ENCODE results near the gene KCNN1.

KCNN1 gene

DNA sequence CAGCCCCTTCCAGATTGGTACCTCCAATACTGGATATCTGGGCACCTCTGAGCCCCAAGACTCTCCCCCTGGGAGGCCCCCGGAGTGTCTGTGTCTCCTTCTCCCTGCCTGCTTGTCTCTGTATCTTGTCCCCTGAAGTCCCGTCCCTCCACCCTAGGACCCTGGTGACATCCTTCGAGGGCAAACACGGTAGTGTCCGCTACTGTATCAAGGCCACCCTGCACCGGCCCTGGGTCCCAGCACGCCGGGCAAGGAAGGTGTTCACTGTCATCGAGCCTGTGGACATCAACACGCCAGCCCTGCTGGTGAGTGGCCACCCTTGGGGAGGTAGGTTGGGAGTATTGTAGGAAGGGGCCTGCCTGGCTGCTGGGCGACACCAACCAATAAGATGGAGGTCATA is 41.9 kb downstream of the KCNN1 start:
- no peaks in the 10 kb centered on the region; the same call in 1 of the 2 replicates for H3K4me1 ChIP-seq (ENCODE audit: control insufficient read depth, insufficient read depth, low read length)
- H3K27ac ChIP-seq (ENCODE audit: extremely low read depth, low read depth, low read length), result no peak overlapping the region
- H3K4me3 ChIP-seq (ENCODE audit: low read depth, low read length), result no peak overlapping the region
- CTCF ChIA-PET, result interaction anchor here (0.6 to 6.7 kb wide), 2 partner anchors 50 to 70 kb away, joined by 4 to 101 read pairs; no protein-coding TSS in a partner anchor
- H3K36me3 ChIP-seq (ENCODE audit: control insufficient read depth in 2 of 2, insufficient read depth in 1 of 2, low read length in 2 of 2), result peaks cover 0 to 10% of the 10 kb centered on the region in 2 experiments; a peak in 2 of 3 replicates
- H3K9me3 ChIP-seq (ENCODE audit: control insufficient read depth, insufficient read depth, low read depth, low read length), result no peaks in the 10 kb centered on the region
- POLR2A ChIA-PET, result interaction anchor here (1.5 kb wide), 1 partner anchor 15 kb away, joined by 3 read pairs; no protein-coding TSS in a partner anchor
- no peak for TF ChIP-seq ZNF654 (tag by site-specific recombination; IDR thresholded peaks at IDR 0.05; ENCODE audit: low read depth)
- TF ChIP-seq ZNF174 (tag by site-specific recombination; IDR thresholded peaks at IDR 0.05), result no peak
- TF ChIP-seq KLF10 (tag by site-specific recombination; IDR thresholded peaks at IDR 0.05), result no peak
- no peak for TF ChIP-seq GFI1B (tag by site-specific recombination; IDR thresholded peaks at IDR 0.05)
- TF ChIP-seq ZNF544 (tag by site-specific recombination; IDR thresholded peaks at IDR 0.05), result no peak
- no peak for TF ChIP-seq ZNF391 (tag by site-specific recombination; IDR thresholded peaks at IDR 0.05; ENCODE audit: borderline replicate concordance, low read depth)
- no peak for TF ChIP-seq ZNF223 (tag by site-specific recombination; IDR thresholded peaks at IDR 0.05)
- TF ChIP-seq, protein P1, sequence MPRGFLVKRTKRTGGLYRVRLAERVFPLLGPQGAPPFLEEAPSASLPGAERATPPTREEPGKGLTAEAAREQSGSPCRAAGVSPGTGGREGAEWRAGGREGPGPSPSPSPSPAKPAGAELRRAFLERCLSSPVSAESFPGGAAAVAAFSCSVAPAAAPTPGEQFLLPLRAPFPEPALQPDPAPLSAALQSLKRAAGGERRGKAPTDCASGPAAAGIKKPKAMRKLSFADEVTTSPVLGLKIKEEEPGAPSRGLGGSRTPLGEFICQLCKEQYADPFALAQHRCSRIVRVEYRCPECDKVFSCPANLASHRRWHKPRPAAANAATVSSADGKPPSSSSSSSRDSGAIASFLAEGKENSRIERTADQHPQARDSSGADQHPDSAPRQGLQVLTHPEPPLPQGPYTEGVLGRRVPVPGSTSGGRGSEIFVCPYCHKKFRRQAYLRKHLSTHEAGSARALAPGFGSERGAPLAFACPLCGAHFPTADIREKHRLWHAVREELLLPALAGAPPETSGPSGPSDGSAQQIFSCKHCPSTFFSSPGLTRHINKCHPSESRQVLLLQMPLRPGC (tag by site-specific recombination; IDR thresholded peaks at IDR 0.05), result no peak
- TF ChIP-seq SETDB1 (IDR thresholded peaks at IDR 0.05; ENCODE audit: insufficient read length, low read length), result no peak
- TF ChIP-seq, protein P2, sequence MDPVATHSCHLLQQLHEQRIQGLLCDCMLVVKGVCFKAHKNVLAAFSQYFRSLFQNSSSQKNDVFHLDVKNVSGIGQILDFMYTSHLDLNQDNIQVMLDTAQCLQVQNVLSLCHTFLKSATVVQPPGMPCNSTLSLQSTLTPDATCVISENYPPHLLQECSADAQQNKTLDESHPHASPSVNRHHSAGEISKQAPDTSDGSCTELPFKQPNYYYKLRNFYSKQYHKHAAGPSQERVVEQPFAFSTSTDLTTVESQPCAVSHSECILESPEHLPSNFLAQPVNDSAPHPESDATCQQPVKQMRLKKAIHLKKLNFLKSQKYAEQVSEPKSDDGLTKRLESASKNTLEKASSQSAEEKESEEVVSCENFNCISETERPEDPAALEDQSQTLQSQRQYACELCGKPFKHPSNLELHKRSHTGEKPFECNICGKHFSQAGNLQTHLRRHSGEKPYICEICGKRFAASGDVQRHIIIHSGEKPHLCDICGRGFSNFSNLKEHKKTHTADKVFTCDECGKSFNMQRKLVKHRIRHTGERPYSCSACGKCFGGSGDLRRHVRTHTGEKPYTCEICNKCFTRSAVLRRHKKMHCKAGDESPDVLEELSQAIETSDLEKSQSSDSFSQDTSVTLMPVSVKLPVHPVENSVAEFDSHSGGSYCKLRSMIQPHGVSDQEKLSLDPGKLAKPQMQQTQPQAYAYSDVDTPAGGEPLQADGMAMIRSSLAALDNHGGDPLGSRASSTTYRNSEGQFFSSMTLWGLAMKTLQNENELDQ (tag by site-specific recombination; IDR thresholded peaks at IDR 0.05; ENCODE audit: low read depth), result no peak
- TF ChIP-seq ZNF600 (tag by site-specific recombination; IDR thresholded peaks at IDR 0.05), result no peak
- TF ChIP-seq HOXA7 (CRISPR knock-in tag; IDR thresholded peaks at IDR 0.05; ENCODE audit: borderline replicate concordance), result no peak

DNA sequence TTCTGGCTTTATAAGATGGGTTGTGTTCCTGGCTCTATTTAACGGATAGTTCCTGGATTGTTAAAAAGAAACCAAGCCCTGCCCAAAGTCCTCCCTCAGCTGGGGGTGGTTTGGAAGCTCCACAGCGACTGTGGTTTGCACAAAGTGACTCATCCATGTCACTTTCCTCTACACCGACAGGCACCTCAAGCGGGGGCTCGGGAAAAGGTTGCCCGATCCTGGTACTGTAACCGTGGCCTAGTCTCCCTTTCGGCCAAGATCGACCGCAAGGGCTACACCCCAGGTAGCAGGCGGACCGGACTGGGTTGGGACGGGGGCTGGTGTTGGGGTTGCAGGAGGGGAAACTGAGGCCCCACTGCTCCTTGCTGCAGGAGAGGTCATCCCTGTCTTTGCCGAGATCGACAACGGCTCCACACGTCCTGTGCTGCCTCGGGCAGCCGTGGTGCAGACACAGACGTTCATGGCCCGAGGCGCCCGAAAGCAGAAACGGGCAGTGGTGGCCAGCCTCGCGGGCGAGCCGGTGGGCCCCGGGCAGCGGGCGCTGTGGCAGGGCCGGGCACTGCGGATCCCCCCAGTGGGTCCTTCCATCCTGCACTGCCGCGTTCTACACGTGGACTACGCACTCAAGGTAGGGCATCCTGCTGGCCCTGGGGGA is 42.6 kb downstream of the KCNN1 start:
- TF ChIP-seq ZNF48 (tag by site-specific recombination; IDR thresholded peaks at IDR 0.05) (no peak), ZNF843 (tag by site-specific recombination; IDR thresholded peaks at IDR 0.05) (no peak), ZBTB20 (tag by site-specific recombination; IDR thresholded peaks at IDR 0.05) (no peak), ZNF341 (tag by site-specific recombination; IDR thresholded peaks at IDR 0.05; ENCODE audit: low read depth) (no peak), ZNF10 (tag by site-specific recombination; IDR thresholded peaks at IDR 0.05) (no peak), ZNF473 (tag by site-specific recombination; IDR thresholded peaks at IDR 0.05) (no peak), ZNF785 (tag by site-specific recombination; IDR thresholded peaks at IDR 0.05) (no peak), ZNF610 (tag by site-specific recombination; IDR thresholded peaks at IDR 0.05; ENCODE audit: borderline replicate concordance) (no peak), WT1 (tag by site-specific recombination; IDR thresholded peaks at IDR 0.05) (no peak)
- TF ChIP-seq, protein P3, sequence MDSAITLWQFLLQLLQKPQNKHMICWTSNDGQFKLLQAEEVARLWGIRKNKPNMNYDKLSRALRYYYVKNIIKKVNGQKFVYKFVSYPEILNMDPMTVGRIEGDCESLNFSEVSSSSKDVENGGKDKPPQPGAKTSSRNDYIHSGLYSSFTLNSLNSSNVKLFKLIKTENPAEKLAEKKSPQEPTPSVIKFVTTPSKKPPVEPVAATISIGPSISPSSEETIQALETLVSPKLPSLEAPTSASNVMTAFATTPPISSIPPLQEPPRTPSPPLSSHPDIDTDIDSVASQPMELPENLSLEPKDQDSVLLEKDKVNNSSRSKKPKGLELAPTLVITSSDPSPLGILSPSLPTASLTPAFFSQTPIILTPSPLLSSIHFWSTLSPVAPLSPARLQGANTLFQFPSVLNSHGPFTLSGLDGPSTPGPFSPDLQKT (IDR thresholded peaks at IDR 0.05; ENCODE audit: borderline replicate concordance, low read depth, low read length), result no peak
- TF ChIP-seq, protein P4, sequence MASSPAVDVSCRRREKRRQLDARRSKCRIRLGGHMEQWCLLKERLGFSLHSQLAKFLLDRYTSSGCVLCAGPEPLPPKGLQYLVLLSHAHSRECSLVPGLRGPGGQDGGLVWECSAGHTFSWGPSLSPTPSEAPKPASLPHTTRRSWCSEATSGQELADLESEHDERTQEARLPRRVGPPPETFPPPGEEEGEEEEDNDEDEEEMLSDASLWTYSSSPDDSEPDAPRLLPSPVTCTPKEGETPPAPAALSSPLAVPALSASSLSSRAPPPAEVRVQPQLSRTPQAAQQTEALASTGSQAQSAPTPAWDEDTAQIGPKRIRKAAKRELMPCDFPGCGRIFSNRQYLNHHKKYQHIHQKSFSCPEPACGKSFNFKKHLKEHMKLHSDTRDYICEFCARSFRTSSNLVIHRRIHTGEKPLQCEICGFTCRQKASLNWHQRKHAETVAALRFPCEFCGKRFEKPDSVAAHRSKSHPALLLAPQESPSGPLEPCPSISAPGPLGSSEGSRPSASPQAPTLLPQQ (tag by site-specific recombination; IDR thresholded peaks at IDR 0.05), result no peak
- TF ChIP-seq, protein P5, sequence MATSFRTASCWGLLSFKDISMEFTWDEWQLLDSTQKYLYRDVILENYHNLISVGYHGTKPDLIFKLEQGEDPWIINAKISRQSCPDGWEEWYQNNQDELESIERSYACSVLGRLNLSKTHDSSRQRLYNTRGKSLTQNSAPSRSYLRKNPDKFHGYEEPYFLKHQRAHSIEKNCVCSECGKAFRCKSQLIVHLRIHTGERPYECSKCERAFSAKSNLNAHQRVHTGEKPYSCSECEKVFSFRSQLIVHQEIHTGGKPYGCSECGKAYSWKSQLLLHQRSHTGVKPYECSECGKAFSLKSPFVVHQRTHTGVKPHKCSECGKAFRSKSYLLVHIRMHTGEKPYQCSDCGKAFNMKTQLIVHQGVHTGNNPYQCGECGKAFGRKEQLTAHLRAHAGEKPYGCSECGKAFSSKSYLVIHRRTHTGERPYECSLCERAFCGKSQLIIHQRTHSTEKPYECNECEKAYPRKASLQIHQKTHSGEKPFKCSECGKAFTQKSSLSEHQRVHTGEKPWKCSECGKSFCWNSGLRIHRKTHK (tag by site-specific recombination; IDR thresholded peaks at IDR 0.05), result no peak
- TF ChIP-seq, protein P6, sequence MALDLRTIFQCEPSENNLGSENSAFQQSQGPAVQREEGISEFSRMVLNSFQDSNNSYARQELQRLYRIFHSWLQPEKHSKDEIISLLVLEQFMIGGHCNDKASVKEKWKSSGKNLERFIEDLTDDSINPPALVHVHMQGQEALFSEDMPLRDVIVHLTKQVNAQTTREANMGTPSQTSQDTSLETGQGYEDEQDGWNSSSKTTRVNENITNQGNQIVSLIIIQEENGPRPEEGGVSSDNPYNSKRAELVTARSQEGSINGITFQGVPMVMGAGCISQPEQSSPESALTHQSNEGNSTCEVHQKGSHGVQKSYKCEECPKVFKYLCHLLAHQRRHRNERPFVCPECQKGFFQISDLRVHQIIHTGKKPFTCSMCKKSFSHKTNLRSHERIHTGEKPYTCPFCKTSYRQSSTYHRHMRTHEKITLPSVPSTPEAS (tag by site-specific recombination; IDR thresholded peaks at IDR 0.05), result no peak
- POLR2A ChIA-PET, result no interaction called here
- no peaks in the 10 kb centered on the region for H3K9me3 ChIP-seq (ENCODE audit: control insufficient read depth, insufficient read depth, low read depth, low read length)
- H3K4me1 ChIP-seq (ENCODE audit: control insufficient read depth, insufficient read depth, low read length), result no peaks in the 10 kb centered on the region; the same call in 1 of the 2 replicates
- H3K27ac ChIP-seq (ENCODE audit: extremely low read depth, low read depth, low read length), result no peak overlapping the region
- no peak overlapping the region for H3K4me3 ChIP-seq (ENCODE audit: low read depth, low read length)
- H3K36me3 ChIP-seq (ENCODE audit: control insufficient read depth in 2 of 2, insufficient read depth in 1 of 2, low read length in 2 of 2), result peaks cover 0 to 10% of the 10 kb centered on the region in 2 experiments; a peak in 2 of 3 replicates
- CTCF ChIA-PET, result interaction anchor here (0.7 to 6.7 kb wide), 2 partner anchors 49 to 340 kb away, joined by 3 to 101 read pairs; no protein-coding TSS in a partner anchor

Measured in HEK293 (cell line).